Liver (tissue), 9 donors: ENCODE data around the gene IRF3. TPM values are rescaled to one million over a fixed set of nuclear protein-coding genes. Genes with fewer than 3 reads are reported as not detected.

Experiments used
- DNase-seq: peaks from one replicate; pipeline ENCODE4 v3.0.0-alpha.2; 2017; ENCODE audit warnings: low spot score
- H3K27ac ChIP-seq, 2 donors: one replicate each; pipeline ENCODE4 v1.7.0; 2013; ENCODE audit warnings: inconsistent platforms in 2 of 2, low read length in 2 of 2, control low read depth in 1 of 2, low read depth in 1 of 2, mild to moderate bottlenecking in 1 of 2
- H3K27me3 ChIP-seq, 4 donors: one replicate each; pipeline versions ENCODE4 v1.6.1 to v1.7.0; 2013; ENCODE audit warnings: low read length in 3 of 4, inconsistent platforms in 1 of 4, mild to moderate bottlenecking in 1 of 4, moderate library complexity in 1 of 4; ENCODE audit not compliant: control insufficient read depth in 4 of 4, insufficient read depth in 4 of 4
- H3K36me3 ChIP-seq, 4 donors: one replicate each; pipeline versions ENCODE4 v1.6.1 to v1.7.0; 2013; ENCODE audit warnings: low read length in 3 of 4, mild to moderate bottlenecking in 3 of 4, low read depth in 1 of 4, moderate library complexity in 1 of 4; ENCODE audit not compliant: control insufficient read depth in 4 of 4, insufficient read depth in 3 of 4
- H3K4me1 ChIP-seq, 4 donors: one replicate each; pipeline versions ENCODE4 v1.6.1 to v1.7.0; 2013; ENCODE audit warnings: low read length in 3 of 4, mild to moderate bottlenecking in 3 of 4, moderate library complexity in 1 of 4; ENCODE audit not compliant: control insufficient read depth in 4 of 4, insufficient read depth in 4 of 4
- H3K4me3 ChIP-seq, 3 donors: one replicate each; pipeline versions ENCODE4 v1.6.1 to v1.7.0; 2013; ENCODE audit warnings: low read length in 3 of 3, control low read depth in 1 of 3, low read depth in 1 of 3, mild to moderate bottlenecking in 1 of 3
- H3K9ac ChIP-seq, 2 donors: one replicate each; pipeline ENCODE4 v1.7.0; 2013; ENCODE audit warnings: low read length in 2 of 2, mild to moderate bottlenecking in 2 of 2, moderate library complexity in 2 of 2, control low read depth in 1 of 2, low read depth in 1 of 2
- H3K9me3 ChIP-seq, 4 donors: one replicate each; pipeline versions ENCODE4 v1.6.1 to v1.7.0; 2013; ENCODE audit warnings: low read length in 3 of 4; ENCODE audit not compliant: control insufficient read depth in 4 of 4
- EGR1 ChIP-seq, 2 donors: IDR thresholded peaks; 2 replicates each; pipeline ENCODE4 v1.6.1; 2016 to 2018; ENCODE audit warnings: antibody characterized with exemption in 2 of 2, low read depth in 2 of 2
- FOXA1 ChIP-seq: IDR thresholded peaks from 2 replicates; pipeline ENCODE4 v1.6.1; 2016; ENCODE audit warnings: antibody characterized with exemption
- FOXA2 ChIP-seq: IDR thresholded peaks from 2 replicates; pipeline ENCODE4 v1.6.1; 2016; ENCODE audit warnings: antibody characterized with exemption
- GABPA ChIP-seq, 2 donors: IDR thresholded peaks in 1 of 2; conservative IDR thresholded peaks in 1 of 2; 2 replicates each; pipeline ENCODE4 v1.6.1; 2016; ENCODE audit warnings: antibody characterized with exemption in 2 of 2, mild to moderate bottlenecking in 1 of 2, moderate library complexity in 1 of 2
- HNF4A ChIP-seq, 2 donors: conservative IDR thresholded peaks; 2 replicates each; pipeline ENCODE4 v1.6.1; 2016; ENCODE audit warnings: antibody characterized with exemption in 2 of 2, mild to moderate bottlenecking in 2 of 2
- JUND ChIP-seq, 2 donors: IDR thresholded peaks; 2 replicates each; pipeline ENCODE4 v1.6.1; 2016; ENCODE audit warnings: antibody characterized with exemption in 2 of 2
- NR2F2 ChIP-seq: IDR thresholded peaks from 2 replicates; pipeline ENCODE4 v1.6.1; 2016; ENCODE audit warnings: antibody characterized with exemption
- RAD21 ChIP-seq, 2 donors: IDR thresholded peaks; 2 replicates each; pipeline ENCODE4 v1.6.1; 2016; ENCODE audit warnings: antibody characterized with exemption in 2 of 2, mild to moderate bottlenecking in 2 of 2
- RXRA ChIP-seq, 2 donors: IDR thresholded peaks; 2 replicates each; pipeline ENCODE4 v1.6.1; 2017 to 2018; ENCODE audit warnings: antibody characterized with exemption in 2 of 2, mild to moderate bottlenecking in 1 of 2
- SP1 ChIP-seq: IDR thresholded peaks from 2 replicates; pipeline ENCODE4 v1.6.1; 2018; ENCODE audit warnings: antibody characterized with exemption, mild to moderate bottlenecking
- TAF1 ChIP-seq: conservative IDR thresholded peaks from 2 replicates; pipeline ENCODE4 v1.6.1; 2016; ENCODE audit warnings: antibody characterized with exemption, mild to moderate bottlenecking
- YY1 ChIP-seq: IDR thresholded peaks from 2 replicates; pipeline ENCODE4 v1.6.1; 2016; ENCODE audit warnings: antibody characterized with exemption, mild to moderate bottlenecking
- WGBS: extraction: QIAGEN DNeasy Blood & Tissue Kit; methylation state at CpG from one replicate; pipeline ENCODE4 v1.1.7; 2013; 5-methylcytosine and 5-hydroxymethylcytosine counted together
- polyA plus RNA-seq, 2 donors: library from polyadenylated mRNA; stranded (reverse) in 1 of 2; unstranded in 1 of 2; fragments of 200-250 nt in 1 of 2; fragments of >200 nt in 1 of 2; fragmentation: Nextera tagmentation in 1 of 2; extraction: Ambion mirVana in 1 of 2; gene quantifications; one replicate each; pipeline versions ENCODE4 v1.2.1 to v1.2.3, GENCODE V29; 2013 to 2015
- total RNA-seq, 2 donors: library from RNA; depleted of rRNA; stranded (reverse); fragments of >200 nt; gene quantifications; one replicate each; pipeline ENCODE4 v1.2.3, GENCODE V29; 2014
- TF ChIP-seq, protein P1 (sequence below): fragments of 150-350 bp; IDR thresholded peaks from 2 replicates; pipeline ENCODE4 v1.5.1; 2017; ENCODE audit warnings: improper control_type of control experiment, low read depth, low read length; ENCODE audit not compliant: missing input control
- TF ChIP-seq, protein P2 (sequence below): IDR thresholded peaks from 2 replicates; pipeline ENCODE4 v1.6.1; 2016; ENCODE audit warnings: antibody characterized with exemption
- TF ChIP-seq, protein P3 (sequence below): IDR thresholded peaks from 2 replicates; pipeline ENCODE4 v1.6.1; 2016; ENCODE audit warnings: antibody characterized with exemption
- donor health status: healthy.
- donor health status: healthy.
- donor health status: healthy.
- donor health status: healthy.
- donor health status: healthy.

Gene IRF3
- total and polyA plus RNA-seq, 4 donors, result 18.2 to 33.6 (median 28.1) TPM

DNA sequence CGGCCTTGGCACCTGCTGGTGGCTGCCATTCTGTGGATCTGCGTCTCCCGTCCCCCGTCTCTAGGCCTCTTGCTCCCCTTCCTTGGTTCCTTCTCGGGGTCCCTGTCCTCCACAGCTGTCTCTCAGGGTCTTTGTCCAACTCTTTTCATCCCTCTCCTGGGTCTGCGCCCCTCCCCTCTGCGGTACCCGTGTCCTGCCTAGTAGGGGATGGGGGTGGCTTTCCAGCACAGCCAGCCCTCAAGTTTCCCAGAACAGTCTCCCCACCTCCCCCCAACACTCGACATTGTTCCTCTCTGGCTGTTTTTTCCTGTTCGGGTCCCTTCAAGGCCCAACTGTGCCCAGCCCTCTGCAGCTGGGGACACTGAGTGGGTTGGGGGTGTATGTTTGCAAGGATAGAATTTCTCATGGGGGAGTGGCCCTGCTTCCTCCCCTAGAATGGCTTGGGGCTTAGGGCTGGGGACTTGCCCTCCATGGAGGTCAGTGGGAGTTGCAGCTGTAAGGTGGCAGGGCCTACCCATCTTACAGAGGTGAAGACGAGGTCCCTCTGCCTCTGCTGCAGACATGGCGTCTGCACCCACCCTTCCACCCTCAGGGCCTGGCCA is 23.0 kb upstream of the IRF3 start:
- no peaks in the 10 kb centered on the region for H3K9me3 ChIP-seq
- WGBS, result 83% methylated on average over 12 of the region's 12 CpGs
- TF ChIP-seq RXRA (IDR thresholded peaks at IDR 0.05), result no peak
- no peak for TF ChIP-seq GABPA (IDR thresholded peaks at IDR 0.05 in 1 of 2, conservative IDR thresholded peaks at IDR 0.05 in 1 of 2)
- H3K4me3 ChIP-seq, result no peak overlapping the region
- DNase-seq, result no peak
- peaks cover 3 to 36% (median 16%) of the 10 kb centered on the region in 4 donors for H3K4me1 ChIP-seq
- peaks cover 0 to 36% (median 9%) of the 10 kb centered on the region in 4 donors for H3K36me3 ChIP-seq
- no peaks in the 10 kb centered on the region for H3K27me3 ChIP-seq
- no peak overlapping the region for H3K9ac ChIP-seq
- peak overlapping the region in 1 of 2 donors; percentile 12 for H3K27ac ChIP-seq

DNA sequence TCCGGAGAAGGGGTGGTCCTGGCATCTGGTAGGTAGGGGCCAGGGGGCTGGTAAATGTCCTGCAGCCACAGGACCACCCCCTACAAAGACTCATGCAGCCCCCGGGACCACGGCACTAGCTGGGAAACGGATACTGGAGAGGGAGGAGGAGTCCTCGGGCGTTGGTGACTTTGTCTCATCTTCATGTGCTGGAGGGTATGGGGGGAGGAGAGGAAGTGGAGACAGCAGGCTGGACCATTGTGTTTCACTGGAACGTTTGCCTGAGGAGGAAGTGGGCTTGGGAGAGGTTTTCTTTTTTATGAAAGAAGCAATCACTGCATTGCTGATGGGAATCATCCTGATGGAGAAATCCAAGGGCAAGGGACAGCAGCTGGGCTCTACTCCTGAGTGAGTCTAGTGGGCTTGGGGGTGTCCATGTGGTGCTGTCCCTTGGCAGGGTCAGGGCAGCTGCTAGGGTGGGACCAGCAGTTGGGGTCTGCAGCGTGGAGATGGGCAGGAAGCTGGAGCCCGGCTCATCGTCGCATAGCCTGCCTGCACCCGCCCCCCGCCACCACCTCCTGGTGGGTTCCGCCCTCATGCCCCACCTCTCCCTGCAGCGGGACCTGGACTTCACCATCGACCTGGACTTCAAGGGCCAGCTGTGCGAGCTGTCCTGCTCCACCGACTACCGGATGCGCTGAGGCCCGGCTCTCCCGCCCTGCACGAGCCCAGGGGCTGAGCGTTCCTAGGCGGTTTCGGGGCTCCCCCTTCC is 22.1 kb upstream of the IRF3 start:
- TF ChIP-seq EGR1 (IDR thresholded peaks at IDR 0.05; ENCODE audit: low read depth in 2 of 2) (no peak), TAF1 (no peak), NR2F2 (no peak), RXRA (IDR thresholded peaks at IDR 0.05) (no peak), RAD21 (IDR thresholded peaks at IDR 0.05) (no peak), JUND (IDR thresholded peaks at IDR 0.05) (no peak), FOXA1 (no peak), FOXA2 (no peak)
- TF ChIP-seq, protein P1, sequence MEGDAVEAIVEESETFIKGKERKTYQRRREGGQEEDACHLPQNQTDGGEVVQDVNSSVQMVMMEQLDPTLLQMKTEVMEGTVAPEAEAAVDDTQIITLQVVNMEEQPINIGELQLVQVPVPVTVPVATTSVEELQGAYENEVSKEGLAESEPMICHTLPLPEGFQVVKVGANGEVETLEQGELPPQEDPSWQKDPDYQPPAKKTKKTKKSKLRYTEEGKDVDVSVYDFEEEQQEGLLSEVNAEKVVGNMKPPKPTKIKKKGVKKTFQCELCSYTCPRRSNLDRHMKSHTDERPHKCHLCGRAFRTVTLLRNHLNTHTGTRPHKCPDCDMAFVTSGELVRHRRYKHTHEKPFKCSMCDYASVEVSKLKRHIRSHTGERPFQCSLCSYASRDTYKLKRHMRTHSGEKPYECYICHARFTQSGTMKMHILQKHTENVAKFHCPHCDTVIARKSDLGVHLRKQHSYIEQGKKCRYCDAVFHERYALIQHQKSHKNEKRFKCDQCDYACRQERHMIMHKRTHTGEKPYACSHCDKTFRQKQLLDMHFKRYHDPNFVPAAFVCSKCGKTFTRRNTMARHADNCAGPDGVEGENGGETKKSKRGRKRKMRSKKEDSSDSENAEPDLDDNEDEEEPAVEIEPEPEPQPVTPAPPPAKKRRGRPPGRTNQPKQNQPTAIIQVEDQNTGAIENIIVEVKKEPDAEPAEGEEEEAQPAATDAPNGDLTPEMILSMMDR, result no peak
- TF ChIP-seq, protein P2, sequence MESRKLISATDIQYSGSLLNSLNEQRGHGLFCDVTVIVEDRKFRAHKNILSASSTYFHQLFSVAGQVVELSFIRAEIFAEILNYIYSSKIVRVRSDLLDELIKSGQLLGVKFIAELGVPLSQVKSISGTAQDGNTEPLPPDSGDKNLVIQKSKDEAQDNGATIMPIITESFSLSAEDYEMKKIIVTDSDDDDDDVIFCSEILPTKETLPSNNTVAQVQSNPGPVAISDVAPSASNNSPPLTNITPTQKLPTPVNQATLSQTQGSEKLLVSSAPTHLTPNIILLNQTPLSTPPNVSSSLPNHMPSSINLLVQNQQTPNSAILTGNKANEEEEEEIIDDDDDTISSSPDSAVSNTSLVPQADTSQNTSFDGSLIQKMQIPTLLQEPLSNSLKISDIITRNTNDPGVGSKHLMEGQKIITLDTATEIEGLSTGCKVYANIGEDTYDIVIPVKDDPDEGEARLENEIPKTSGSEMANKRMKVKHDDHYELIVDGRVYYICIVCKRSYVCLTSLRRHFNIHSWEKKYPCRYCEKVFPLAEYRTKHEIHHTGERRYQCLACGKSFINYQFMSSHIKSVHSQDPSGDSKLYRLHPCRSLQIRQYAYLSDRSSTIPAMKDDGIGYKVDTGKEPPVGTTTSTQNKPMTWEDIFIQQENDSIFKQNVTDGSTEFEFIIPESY, result no peak
- TF ChIP-seq, protein P3, sequence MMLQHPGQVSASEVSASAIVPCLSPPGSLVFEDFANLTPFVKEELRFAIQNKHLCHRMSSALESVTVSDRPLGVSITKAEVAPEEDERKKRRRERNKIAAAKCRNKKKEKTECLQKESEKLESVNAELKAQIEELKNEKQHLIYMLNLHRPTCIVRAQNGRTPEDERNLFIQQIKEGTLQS, result no peak
- WGBS, result 75% methylated on average over 26 of the region's 26 CpGs

DNA sequence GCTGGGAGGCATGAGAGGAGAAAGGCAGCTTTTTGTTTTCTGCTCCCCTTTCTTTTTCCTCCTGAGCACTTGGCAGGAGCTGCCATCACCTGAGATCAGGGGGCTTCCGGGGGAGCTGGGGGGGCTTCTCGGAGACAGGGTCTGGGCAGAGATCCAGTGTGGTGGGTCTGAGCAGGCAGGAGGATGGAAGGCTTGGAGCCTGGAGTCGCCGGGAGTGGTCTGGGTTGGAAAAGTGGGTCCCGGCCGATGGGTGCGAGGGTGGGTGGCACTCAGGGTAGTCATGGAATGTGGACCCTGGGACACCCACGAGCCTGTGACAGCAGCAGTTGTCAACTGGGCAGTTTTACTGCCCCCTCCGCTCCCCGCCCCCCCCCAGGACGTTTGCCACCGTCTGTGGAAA is 21.5 kb upstream of the IRF3 start:
- Histone ChIP-seq H3K36me3 (peaks cover 3 to 44% (median 12%) of the 10 kb centered on the region in 4 donors), H3K27me3 (no peaks in the 10 kb centered on the region), H3K4me1 (peaks cover 3 to 36% (median 16%) of the 10 kb centered on the region in 4 donors), H3K27ac (no peak overlapping the region), H3K9me3 (no peaks in the 10 kb centered on the region), H3K9ac (no peak overlapping the region), H3K4me3 (no peak overlapping the region)
- WGBS, result 81% methylated on average over 12 of the region's 12 CpGs
- DNase-seq, result no peak
- no peak for TF ChIP-seq RXRA (IDR thresholded peaks at IDR 0.05)
- TF ChIP-seq SP1, result no peak
- no peak for TF ChIP-seq RAD21 (IDR thresholded peaks at IDR 0.05)
- TF ChIP-seq GABPA (IDR thresholded peaks at IDR 0.05 in 1 of 2, conservative IDR thresholded peaks at IDR 0.05 in 1 of 2), result no peak
- TF ChIP-seq, protein P2, result no peak
- no peak for TF ChIP-seq FOXA1
- TF ChIP-seq YY1, result no peak
- no peak for TF ChIP-seq EGR1 (IDR thresholded peaks at IDR 0.05; ENCODE audit: low read depth in 2 of 2)
- TF ChIP-seq, protein P3, result no peak
- TF ChIP-seq HNF4A (conservative IDR thresholded peaks at IDR 0.05), result no peak
- TF ChIP-seq JUND (IDR thresholded peaks at IDR 0.05), result no peak

More for the DNA sequence above, 22.1 kb upstream of the IRF3 start:
- DNase-seq, result no peak
- Histone ChIP-seq H3K27ac (no peak overlapping the region), H3K36me3 (peaks cover 0 to 39% (median 10%) of the 10 kb centered on the region in 4 donors), H3K27me3 (no peaks in the 10 kb centered on the region), H3K4me1 (peaks cover 3 to 36% (median 16%) of the 10 kb centered on the region in 4 donors), H3K9me3 (no peaks in the 10 kb centered on the region), H3K9ac (no peak overlapping the region), H3K4me3 (no peak overlapping the region)
